Mammary epithelial cell (primary cell): ENCODE data around the gene SLMAP.

Experiments
- EZH2 ChIP-seq: IDR thresholded peaks from 2 replicates; pipeline ENCODE4 v1.6.1; 2012; ENCODE audit warnings: low read length, inconsistent platforms, borderline replicate concordance
- TF ChIP-seq, protein P1 (sequence below), 2 donors: IDR thresholded peaks in 1 of 2; conservative IDR thresholded peaks in 1 of 2; 2 replicates each; pipeline ENCODE4 v1.5.1; 2011 to 2012; ENCODE audit warnings: inconsistent platforms in 2 of 2, low read length in 2 of 2, mild to moderate bottlenecking in 2 of 2, control low read depth in 1 of 2, low read depth in 1 of 2; ENCODE audit not compliant: insufficient read depth in 1 of 2; ENCODE audit errors: extremely low read depth in 1 of 2

DNA sequence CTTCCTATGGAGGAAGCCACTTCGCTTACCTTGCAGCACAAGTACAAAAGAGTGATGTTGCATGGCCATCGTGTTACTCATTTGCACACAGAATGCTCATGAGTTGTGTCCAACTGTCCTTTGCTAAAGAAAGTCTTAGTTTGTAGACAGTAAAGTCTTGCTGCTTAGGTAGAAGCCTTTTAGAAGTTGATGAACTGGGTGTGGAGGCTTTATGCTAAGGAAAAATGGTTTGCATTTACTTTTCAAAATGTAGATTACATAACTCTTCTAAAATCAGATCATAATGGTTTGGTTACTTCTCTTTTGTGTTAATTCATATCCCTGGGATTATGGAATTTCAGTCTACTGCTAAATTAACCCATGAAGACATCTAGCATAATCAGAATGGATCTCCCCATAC lies 167.6 kb downstream of the SLMAP start:
- TF ChIP-seq, protein P1, sequence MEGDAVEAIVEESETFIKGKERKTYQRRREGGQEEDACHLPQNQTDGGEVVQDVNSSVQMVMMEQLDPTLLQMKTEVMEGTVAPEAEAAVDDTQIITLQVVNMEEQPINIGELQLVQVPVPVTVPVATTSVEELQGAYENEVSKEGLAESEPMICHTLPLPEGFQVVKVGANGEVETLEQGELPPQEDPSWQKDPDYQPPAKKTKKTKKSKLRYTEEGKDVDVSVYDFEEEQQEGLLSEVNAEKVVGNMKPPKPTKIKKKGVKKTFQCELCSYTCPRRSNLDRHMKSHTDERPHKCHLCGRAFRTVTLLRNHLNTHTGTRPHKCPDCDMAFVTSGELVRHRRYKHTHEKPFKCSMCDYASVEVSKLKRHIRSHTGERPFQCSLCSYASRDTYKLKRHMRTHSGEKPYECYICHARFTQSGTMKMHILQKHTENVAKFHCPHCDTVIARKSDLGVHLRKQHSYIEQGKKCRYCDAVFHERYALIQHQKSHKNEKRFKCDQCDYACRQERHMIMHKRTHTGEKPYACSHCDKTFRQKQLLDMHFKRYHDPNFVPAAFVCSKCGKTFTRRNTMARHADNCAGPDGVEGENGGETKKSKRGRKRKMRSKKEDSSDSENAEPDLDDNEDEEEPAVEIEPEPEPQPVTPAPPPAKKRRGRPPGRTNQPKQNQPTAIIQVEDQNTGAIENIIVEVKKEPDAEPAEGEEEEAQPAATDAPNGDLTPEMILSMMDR (conservative IDR thresholded peaks at IDR 0.05 in 1 of 2, IDR thresholded peaks at IDR 0.05 in 1 of 2; ENCODE audit: extremely low read depth in 1 of 2, insufficient read depth in 1 of 2, low read depth in 1 of 2, low read length in 2 of 2): no peak
- TF ChIP-seq EZH2: no peak
